Ascending aorta (tissue), 2 donors: Measurements from ENCODE around the gene RASGEF1C. TPM values are rescaled to one million over a fixed set of nuclear protein-coding genes. Genes with fewer than 3 reads are reported as not detected.

ENCODE experiments used
- DNase-seq, 2 donors: peaks; one replicate each; pipeline ENCODE4 v3.0.0-alpha.2; 2019; ENCODE audit warnings: low spot score in 2 of 2
- H3K27ac ChIP-seq, 2 donors: fragments of 200-600 bp; sonication (generic); one replicate each; pipeline ENCODE4 v1.5.1; 2016 to 2017; ENCODE audit warnings: mild to moderate bottlenecking in 1 of 2
- H3K27me3 ChIP-seq: fragments of 200-600 bp; sonication (generic); one replicate; pipeline ENCODE4 v1.5.1; 2017
- H3K36me3 ChIP-seq, 2 donors: fragments of 200-600 bp; sonication (generic); one replicate each; pipeline ENCODE4 v1.5.1; 2016
- H3K4me1 ChIP-seq, 2 donors: fragments of 200-600 bp; sonication (generic); one replicate each; pipeline ENCODE4 v1.5.1; 2016 to 2017; ENCODE audit warnings: mild to moderate bottlenecking in 1 of 2
- H3K4me3 ChIP-seq, 2 donors: fragments of 200-600 bp; sonication (generic); one replicate each; pipeline ENCODE4 v1.5.1; 2016 to 2017; ENCODE audit warnings: mild to moderate bottlenecking in 1 of 2
- H3K9me3 ChIP-seq, 2 donors: fragments of 200-600 bp; sonication (generic); one replicate each; pipeline ENCODE4 v1.5.1; 2016
- intact Hi-C: fragments of 100-400 bp; cut with DNase I; formaldehyde crosslinking; loops from one replicate; pipeline ENCODE4 v1.15.1; 2023
- total RNA-seq: library from RNA; depleted of rRNA; stranded (reverse); fragments of >200 nt; gene quantifications from one replicate; pipeline ENCODE4 v1.1.0, GENCODE V29; 2016
- TF ChIP-seq, protein P1 (sequence below), 3 experiments: fragments of 200-600 bp in 2 of 3; fragments of 450-650 bp in 1 of 3; sonication (generic) in 2 of 3; IDR thresholded peaks; one replicate each; pipeline ENCODE4 v1.5.1; 2016 to 2019; ENCODE audit warnings: antibody characterized with exemption in 3 of 3, mild to moderate bottlenecking in 1 of 3, moderate library complexity in 1 of 3

Gene RASGEF1C
- total RNA-seq, 1 donor from 2014 or later: not detected

DNA sequence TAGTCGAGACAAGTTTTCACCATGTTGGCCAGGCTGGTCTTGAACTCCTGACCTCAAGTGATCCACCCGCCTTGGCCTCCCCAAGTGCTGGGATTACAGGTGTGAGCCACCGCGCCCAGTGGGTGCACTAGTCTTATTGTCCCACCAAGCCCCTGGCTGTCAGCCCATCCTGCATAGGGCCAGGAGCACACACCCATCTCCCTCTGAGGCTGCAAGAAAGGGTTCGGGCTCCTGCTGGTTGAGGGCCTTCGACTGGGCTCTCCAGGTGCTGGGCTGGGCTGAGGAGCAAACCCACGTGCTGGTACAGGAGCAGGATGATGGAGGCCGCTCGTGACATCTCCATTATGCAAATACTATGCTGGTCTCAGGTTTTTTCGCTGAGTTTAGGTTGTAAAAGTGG is 112.4 kb downstream of the RASGEF1C start:
- H3K9me3 ChIP-seq: no peaks in the 10 kb centered on the region
- H3K36me3 ChIP-seq: no peaks in the 10 kb centered on the region
- no peak overlapping the region for H3K4me3 ChIP-seq
- H3K27ac ChIP-seq: no peak overlapping the region
- no peaks in the 10 kb centered on the region for H3K4me1 ChIP-seq
- peak in 1 of 2 donors; percentile 49 for DNase-seq
- intact Hi-C loops: no loop called here
- TF ChIP-seq, protein P1, sequence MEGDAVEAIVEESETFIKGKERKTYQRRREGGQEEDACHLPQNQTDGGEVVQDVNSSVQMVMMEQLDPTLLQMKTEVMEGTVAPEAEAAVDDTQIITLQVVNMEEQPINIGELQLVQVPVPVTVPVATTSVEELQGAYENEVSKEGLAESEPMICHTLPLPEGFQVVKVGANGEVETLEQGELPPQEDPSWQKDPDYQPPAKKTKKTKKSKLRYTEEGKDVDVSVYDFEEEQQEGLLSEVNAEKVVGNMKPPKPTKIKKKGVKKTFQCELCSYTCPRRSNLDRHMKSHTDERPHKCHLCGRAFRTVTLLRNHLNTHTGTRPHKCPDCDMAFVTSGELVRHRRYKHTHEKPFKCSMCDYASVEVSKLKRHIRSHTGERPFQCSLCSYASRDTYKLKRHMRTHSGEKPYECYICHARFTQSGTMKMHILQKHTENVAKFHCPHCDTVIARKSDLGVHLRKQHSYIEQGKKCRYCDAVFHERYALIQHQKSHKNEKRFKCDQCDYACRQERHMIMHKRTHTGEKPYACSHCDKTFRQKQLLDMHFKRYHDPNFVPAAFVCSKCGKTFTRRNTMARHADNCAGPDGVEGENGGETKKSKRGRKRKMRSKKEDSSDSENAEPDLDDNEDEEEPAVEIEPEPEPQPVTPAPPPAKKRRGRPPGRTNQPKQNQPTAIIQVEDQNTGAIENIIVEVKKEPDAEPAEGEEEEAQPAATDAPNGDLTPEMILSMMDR (IDR thresholded peaks at IDR 0.05): no peak
- H3K27me3 ChIP-seq: no peaks in the 10 kb centered on the region

DNA sequence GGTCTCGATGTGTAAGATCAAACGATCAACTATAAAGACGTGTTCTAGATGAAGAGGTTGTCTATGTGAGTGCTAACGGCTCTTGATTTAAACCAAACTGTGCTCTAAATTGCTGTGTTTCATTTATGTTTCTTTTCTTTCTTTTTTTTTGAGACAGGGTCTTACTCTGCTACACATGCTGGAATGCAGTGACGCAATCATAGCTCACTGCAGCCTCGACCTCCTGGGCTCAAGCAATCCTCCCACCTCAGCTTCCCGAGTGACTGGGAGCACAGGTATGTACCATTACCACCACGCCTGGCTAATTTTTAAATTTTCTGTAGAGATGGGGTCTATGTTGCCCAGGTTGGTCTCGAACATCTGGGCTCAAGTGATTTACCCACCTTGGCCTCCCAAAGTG is 113.5 kb downstream of the RASGEF1C start:
- intact Hi-C loops: no loop called here
- DNase-seq: peak in 1 of 2 donors; percentile 41
- TF ChIP-seq, protein P1 (IDR thresholded peaks at IDR 0.05): no peak
- Histone ChIP-seq H3K27ac (no peak overlapping the region), H3K4me1 (no peaks in the 10 kb centered on the region), H3K27me3 (no peaks in the 10 kb centered on the region), H3K4me3 (no peak overlapping the region), H3K9me3 (no peaks in the 10 kb centered on the region), H3K36me3 (no peaks in the 10 kb centered on the region)

- TF ChIP-seq, protein P1 (IDR thresholded peaks at IDR 0.05): no peak
- intact Hi-C loops: no loop called here
- Histone ChIP-seq H3K4me1 (no peaks in the 10 kb centered on the region), H3K4me3 (no peak overlapping the region), H3K27me3 (no peaks in the 10 kb centered on the region), H3K27ac (no peak overlapping the region), H3K36me3 (no peaks in the 10 kb centered on the region), H3K9me3 (no peaks in the 10 kb centered on the region)
- DNase-seq: peak in 1 of 2 donors; percentile 64
These were observed 115.2 kb downstream of the RASGEF1C start for GRCh38 chr5:180093651-180094382.

DNA sequence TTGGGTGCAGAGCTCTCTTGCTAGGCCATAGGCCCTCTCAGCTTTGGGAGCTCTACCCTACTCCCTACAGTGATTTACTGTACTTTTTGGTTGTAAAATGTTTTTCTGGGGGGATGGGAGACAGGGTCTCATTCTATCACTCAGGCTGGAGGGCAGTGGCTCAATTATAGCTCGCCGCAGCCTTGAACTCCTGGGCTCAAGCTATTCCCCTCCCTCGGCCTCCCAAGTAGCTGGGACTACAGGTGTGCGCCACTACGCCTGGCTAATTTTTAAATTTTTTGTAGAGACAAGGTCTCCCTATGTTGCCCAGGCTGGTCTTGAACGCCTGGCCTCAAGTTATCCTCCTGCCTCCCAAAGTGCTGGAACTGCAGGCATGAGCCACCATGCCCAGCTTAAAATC is 115.8 kb downstream of the RASGEF1C start:
- peak in 1 of 2 donors; percentile 54 for DNase-seq
- H3K9me3 ChIP-seq: no peaks in the 10 kb centered on the region
- H3K27ac ChIP-seq: no peak overlapping the region
- H3K36me3 ChIP-seq: no peaks in the 10 kb centered on the region
- TF ChIP-seq, protein P1 (IDR thresholded peaks at IDR 0.05): no peak
- no peak overlapping the region for H3K4me3 ChIP-seq
- H3K27me3 ChIP-seq: no peaks in the 10 kb centered on the region
- no peaks in the 10 kb centered on the region for H3K4me1 ChIP-seq
- intact Hi-C loops: no loop called here

- no peaks in the 10 kb centered on the region for H3K4me1 ChIP-seq
- intact Hi-C loops: loop anchor here (1.0 kb wide), 2 partner anchors 20 to 105 kb away; partner anchors contain the start of gene RNF130
- peak overlapping the region in 1 of 2 donors; percentile 59 for H3K27ac ChIP-seq
- H3K4me3 ChIP-seq: peak overlapping the region; percentile 56 to 69
- H3K9me3 ChIP-seq: no peaks in the 10 kb centered on the region
- TF ChIP-seq, protein P1 (IDR thresholded peaks at IDR 0.05): peak in 1 of 3 experiments; percentile 9
- no peaks in the 10 kb centered on the region for H3K27me3 ChIP-seq
- peak in 1 of 2 donors; percentile 46 for DNase-seq
- no peaks in the 10 kb centered on the region for H3K36me3 ChIP-seq
These were observed 118.1 kb downstream of the RASGEF1C start for GRCh38 chr5:180090769-180091546.
